Epidermal melanocyte (primary cell): ENCODE data around the gene FAM229A.
"Not testable (repeated sequence)": the region's sequence is repeated elsewhere in the genome, so short reads cannot be mapped to it uniquely, and the experiment has no call there.

Experiments used
- DNase-seq: peaks from one replicate; pipeline ENCODE4 v3.0.0; 2011; ENCODE audit warnings: low spot score; ENCODE audit not compliant: insufficient read length

FAM229A gene

GRCh38 chr1:32362474-32363313 is at the start of gene FAM229A, which contains the start of gene TSSK3:
Gene FAM229A (minus strand): TSS chr1:32362485. CDS start chr1:32362091, 394 bp downstream.
Gene TSSK3 (plus strand): TSS chr1:32362539. CDS start chr1:32362702, 163 bp downstream.
- peak; percentile 9 for DNase-seq

- DNase-seq: no peak
Observed at GRCh38 chr1:32411261-32411660, 49.0 kb upstream of the FAM229A start.

- DNase-seq: no peak
Observed at GRCh38 chr1:32406629-32407111, 44.4 kb upstream of the FAM229A start.

- no peak for DNase-seq
Observed at GRCh38 chr1:32405672-32406467, 43.6 kb upstream of the FAM229A start.

GRCh38 chr1:32404946-32405345 is 42.7 kb upstream of the FAM229A start:
- DNase-seq: no peak

- peak; percentile 87 for DNase-seq
Observed at GRCh38 chr1:32400876-32401631, 38.8 kb upstream of the FAM229A start.

GRCh38 chr1:32399843-32400242 is 37.6 kb upstream of the FAM229A start:
- DNase-seq: no peak

- no peak for DNase-seq
Observed at GRCh38 chr1:32398401-32398800, 36.1 kb upstream of the FAM229A start.

GRCh38 chr1:32396524-32396923 is 34.2 kb upstream of the FAM229A start:
- DNase-seq: not testable (repeated sequence)

GRCh38 chr1:32394890-32395432 is 32.7 kb upstream of the FAM229A start:
- no peak for DNase-seq

GRCh38 chr1:32394141-32394889 is 32.0 kb upstream of the FAM229A start, which contains the start of gene BSDC1:
Gene BSDC1 (minus strand): TSS chr1:32394441. CDS start chr1:32394414, 27 bp downstream.
- peak; percentile 94 for DNase-seq

- DNase-seq: no peak
Observed at GRCh38 chr1:32393832-32394140, 31.5 kb upstream of the FAM229A start.

GRCh38 chr1:32393136-32393535 is 30.9 kb upstream of the FAM229A start:
- no peak for DNase-seq

- no peak for DNase-seq
Observed at GRCh38 chr1:32392325-32392724, 30.0 kb upstream of the FAM229A start.

- no peak for DNase-seq
Observed at GRCh38 chr1:32390904-32391870, 28.9 kb upstream of the FAM229A start.

- DNase-seq: no peak
Observed at GRCh38 chr1:32388641-32389040, 26.4 kb upstream of the FAM229A start.

- DNase-seq: no peak
Observed at GRCh38 chr1:32386676-32387392, 24.5 kb upstream of the FAM229A start.

- DNase-seq: no peak
Observed at GRCh38 chr1:32380057-32380456, 17.8 kb upstream of the FAM229A start.
